Neural cell (in vitro differentiated cells): ENCODE data around the gene VPS37B. TPM values are rescaled to one million over a fixed set of nuclear protein-coding genes. Genes with fewer than 3 reads are reported as not detected.
A peak's percentile ranks its signal among the peaks of the same experiment; 100 is the strongest.

ENCODE experiments used
- H2AFZ ChIP-seq: fragments of 200-600, 300-800 bp; sonication (generic), shearing (Covaris generic); 2 replicates; pipeline ENCODE4 v1.6.0; 2014; ENCODE audit warnings: low read depth, mild to moderate bottlenecking, antibody characterized with exemption, low read length, moderate library complexity
- H3F3A ChIP-seq: fragments of 200-600 bp; shearing (Covaris generic); 2 replicates; pipeline ENCODE4 v1.6.1; 2016; ENCODE audit warnings: mild to moderate bottlenecking, moderate library complexity, mixed read lengths, antibody characterized with exemption, low read length; ENCODE audit not compliant: insufficient read depth, poor library complexity, severe bottlenecking
- H3K27ac ChIP-seq: fragments of 200-600, 300-800 bp; sonication (generic), shearing (Covaris generic); 2 replicates; pipeline ENCODE4 v1.5.1; 2014; ENCODE audit warnings: mild to moderate bottlenecking, low read length, moderate library complexity
- H3K27me3 ChIP-seq: fragments of 300-800, 200-600 bp; sonication (generic), shearing (Covaris generic); 2 replicates; pipeline ENCODE4 v1.6.0; 2014; ENCODE audit warnings: mild to moderate bottlenecking, low read depth, low read length, moderate library complexity; ENCODE audit not compliant: insufficient read depth
- H3K36me3 ChIP-seq: fragments of 300-800, 200-600 bp; sonication (generic), shearing (Covaris generic); 2 replicates; pipeline ENCODE4 v1.5.1; 2014; ENCODE audit warnings: mild to moderate bottlenecking, antibody characterized with exemption, low read length, moderate library complexity; ENCODE audit not compliant: insufficient read depth
- H3K4me2 ChIP-seq: fragments of 300-800, 200-600 bp; sonication (generic), shearing (Covaris generic); 2 replicates; pipeline ENCODE4 v1.6.0; 2014; ENCODE audit warnings: mild to moderate bottlenecking, low read length
- H3K4me3 ChIP-seq: fragments of 300-800, 200-600 bp; sonication (generic), shearing (Covaris generic); 2 replicates; pipeline ENCODE4 v1.5.1; 2014; ENCODE audit warnings: mild to moderate bottlenecking, low read length, moderate library complexity
- H3K79me2 ChIP-seq: fragments of 200-600 bp; shearing (Covaris generic); replicated peaks from 2 replicates; pipeline ENCODE4 v1.6.0; 2014; ENCODE audit warnings: mild to moderate bottlenecking, low read length, moderate library complexity; ENCODE audit not compliant: insufficient read depth
- H3K9ac ChIP-seq: fragments of 300-800, 200-600 bp; sonication (generic), shearing (Covaris generic); 2 replicates; pipeline ENCODE4 v1.6.1; 2016; ENCODE audit warnings: mild to moderate bottlenecking, low read length, mixed read lengths
- H3K9me2 ChIP-seq: fragments of 200-600 bp; shearing (Covaris generic); 2 replicates; pipeline ENCODE4 v1.6.1; 2016; ENCODE audit warnings: mild to moderate bottlenecking, low read length, mixed read lengths; ENCODE audit not compliant: insufficient read depth
- H3K9me3 ChIP-seq: fragments of 200-600, 300-800 bp; sonication (generic), shearing (Covaris generic); 2 replicates; pipeline ENCODE4 v1.6.1; 2016; ENCODE audit warnings: mild to moderate bottlenecking, mixed run types, low read length, moderate library complexity, mixed read lengths
- H4K20me1 ChIP-seq: fragments of 200-600 bp; shearing (Covaris generic); 2 replicates; pipeline ENCODE4 v1.6.1; 2016; ENCODE audit warnings: mild to moderate bottlenecking, mixed run types; ENCODE audit not compliant: insufficient read depth
- EP300 ChIP-seq: fragments of 450-650 bp; conservative IDR thresholded peaks from 2 replicates; pipeline ENCODE4 v1.6.1; 2014; ENCODE audit warnings: antibody characterized with exemption, mild to moderate bottlenecking, moderate library complexity; ENCODE audit not compliant: poor library complexity, severe bottlenecking
- EZH2 ChIP-seq: fragments of 200-600, 300-800 bp; shearing (Covaris generic), sonication (generic); IDR thresholded peaks from 2 replicates; pipeline ENCODE4 v1.6.1; 2014; ENCODE audit warnings: antibody characterized with exemption, low read length, borderline replicate concordance, mild to moderate bottlenecking; ENCODE audit not compliant: insufficient read depth, poor library complexity, severe bottlenecking
- MXI1 ChIP-seq: fragments of 450-650 bp; conservative IDR thresholded peaks from 2 replicates; pipeline ENCODE4 v1.6.1; 2014; ENCODE audit warnings: antibody characterized with exemption, mild to moderate bottlenecking; ENCODE audit not compliant: poor library complexity, severe bottlenecking
- POLR2AphosphoS5 ChIP-seq: IDR thresholded peaks from 2 replicates; pipeline ENCODE4 v1.6.1; 2012
- RAD21 ChIP-seq: fragments of 450-650 bp; conservative IDR thresholded peaks from 2 replicates; pipeline ENCODE4 v1.6.1; 2014; ENCODE audit warnings: antibody characterized with exemption, mild to moderate bottlenecking, moderate library complexity
- REST ChIP-seq: IDR thresholded peaks from 2 replicates; pipeline ENCODE4 v1.6.1; 2012; ENCODE audit warnings: borderline replicate concordance
- SMC3 ChIP-seq: fragments of 450-650 bp; conservative IDR thresholded peaks from 2 replicates; pipeline ENCODE4 v1.6.1; 2014; ENCODE audit warnings: antibody characterized with exemption, mild to moderate bottlenecking, moderate library complexity; ENCODE audit not compliant: poor library complexity
- TAF1 ChIP-seq: IDR thresholded peaks from 2 replicates; pipeline ENCODE4 v1.6.1; 2012; ENCODE audit warnings: low read depth
- polyA plus RNA-seq: library from polyadenylated mRNA; depleted of rRNA; stranded (reverse); fragments of >200 nt; gene quantifications from 2 replicates; pipeline ENCODE4 v1.2.3, GENCODE V29; 2014
- TF ChIP-seq, protein P1 (sequence below): fragments of 450-650 bp; IDR thresholded peaks from 2 replicates; pipeline ENCODE4 v1.5.1; 2014; ENCODE audit warnings: antibody characterized with exemption, mild to moderate bottlenecking, moderate library complexity; ENCODE audit not compliant: poor library complexity, severe bottlenecking

Gene VPS37B
- polyA plus RNA-seq, 1 donor from 2014 or later = 30.2 TPM

DNA sequence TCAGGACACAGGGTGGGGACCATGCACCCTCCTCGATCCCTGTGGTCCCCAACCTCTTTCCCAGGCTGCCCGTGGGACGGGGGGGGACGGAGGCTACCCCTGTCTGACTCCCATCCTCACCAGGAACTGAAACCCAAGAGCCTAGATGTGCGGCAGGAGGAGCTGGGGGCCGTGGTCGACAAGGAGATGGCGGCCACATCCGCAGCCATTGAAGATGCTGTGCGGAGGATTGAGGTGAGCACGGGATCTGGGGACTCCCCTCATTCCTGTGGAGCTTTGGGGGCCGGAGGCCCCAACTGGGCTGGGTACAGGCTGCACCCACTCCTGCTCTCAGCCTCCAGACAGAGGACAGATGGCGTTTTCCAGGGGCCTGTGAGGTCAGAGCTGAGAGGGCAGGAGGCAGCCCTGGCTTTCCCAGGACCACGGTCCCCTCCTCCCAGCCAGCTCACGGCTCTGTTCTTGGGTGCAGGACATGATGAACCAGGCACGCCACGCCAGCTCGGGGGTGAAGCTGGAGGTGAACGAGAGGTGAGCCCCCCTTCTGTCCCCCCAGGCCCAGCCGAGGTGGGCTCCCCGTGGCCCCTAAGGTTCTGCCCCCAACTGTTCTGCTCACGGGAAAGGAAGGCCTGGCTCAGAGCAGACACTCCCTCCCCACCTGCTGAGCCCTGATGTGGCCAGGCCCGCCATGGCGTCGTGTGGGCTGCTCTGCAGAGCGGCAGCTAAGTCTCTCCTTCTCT is 36.5 kb downstream of the VPS37B start:
- Histone ChIP-seq H3K4me2 (no peak overlapping the region), H3K9me3 (no peaks in the 10 kb centered on the region), H4K20me1 (no peaks in the 10 kb centered on the region), H3F3A (no peaks in the 10 kb centered on the region), H3K27ac (no peak overlapping the region), H3K4me3 (no peak overlapping the region), H3K9ac (no peak overlapping the region), H3K36me3 (no peaks in the 10 kb centered on the region), H2AFZ (no peak overlapping the region), H3K9me2 (no peaks in the 10 kb centered on the region), H3K79me2 (no peaks in the 10 kb centered on the region), H3K27me3 (no peaks in the 10 kb centered on the region)
- TF ChIP-seq, protein P1, sequence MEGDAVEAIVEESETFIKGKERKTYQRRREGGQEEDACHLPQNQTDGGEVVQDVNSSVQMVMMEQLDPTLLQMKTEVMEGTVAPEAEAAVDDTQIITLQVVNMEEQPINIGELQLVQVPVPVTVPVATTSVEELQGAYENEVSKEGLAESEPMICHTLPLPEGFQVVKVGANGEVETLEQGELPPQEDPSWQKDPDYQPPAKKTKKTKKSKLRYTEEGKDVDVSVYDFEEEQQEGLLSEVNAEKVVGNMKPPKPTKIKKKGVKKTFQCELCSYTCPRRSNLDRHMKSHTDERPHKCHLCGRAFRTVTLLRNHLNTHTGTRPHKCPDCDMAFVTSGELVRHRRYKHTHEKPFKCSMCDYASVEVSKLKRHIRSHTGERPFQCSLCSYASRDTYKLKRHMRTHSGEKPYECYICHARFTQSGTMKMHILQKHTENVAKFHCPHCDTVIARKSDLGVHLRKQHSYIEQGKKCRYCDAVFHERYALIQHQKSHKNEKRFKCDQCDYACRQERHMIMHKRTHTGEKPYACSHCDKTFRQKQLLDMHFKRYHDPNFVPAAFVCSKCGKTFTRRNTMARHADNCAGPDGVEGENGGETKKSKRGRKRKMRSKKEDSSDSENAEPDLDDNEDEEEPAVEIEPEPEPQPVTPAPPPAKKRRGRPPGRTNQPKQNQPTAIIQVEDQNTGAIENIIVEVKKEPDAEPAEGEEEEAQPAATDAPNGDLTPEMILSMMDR = no peak
- TF ChIP-seq SMC3 (no peak), EZH2 (no peak), EP300 (no peak), POLR2AphosphoS5 (no peak), MXI1 (no peak), REST (no peak), TAF1 (no peak), RAD21 (no peak)

- Histone ChIP-seq H2AFZ (no peak overlapping the region), H3K36me3 (no peaks in the 10 kb centered on the region), H4K20me1 (no peaks in the 10 kb centered on the region), H3K27ac (no peak overlapping the region), H3K9ac (no peak overlapping the region), H3K79me2 (no peaks in the 10 kb centered on the region), H3K4me3 (no peak overlapping the region), H3K9me2 (no peaks in the 10 kb centered on the region), H3F3A (no peaks in the 10 kb centered on the region), H3K27me3 (no peaks in the 10 kb centered on the region), H3K4me2 (no peak overlapping the region), H3K9me3 (no peaks in the 10 kb centered on the region)
- TF ChIP-seq POLR2AphosphoS5 = peak; percentile 9
- TF ChIP-seq, protein P1 = no peak
Measured at GRCh38 chr12:122858591-122859302, 37.2 kb downstream of the VPS37B start.
